ENCODE data around the gene SMG5.
"Not testable (repeated sequence)": the region's sequence is repeated elsewhere in the genome, so short reads cannot be mapped to it uniquely, and the experiment has no call there.

Gene SMG5, protein sequence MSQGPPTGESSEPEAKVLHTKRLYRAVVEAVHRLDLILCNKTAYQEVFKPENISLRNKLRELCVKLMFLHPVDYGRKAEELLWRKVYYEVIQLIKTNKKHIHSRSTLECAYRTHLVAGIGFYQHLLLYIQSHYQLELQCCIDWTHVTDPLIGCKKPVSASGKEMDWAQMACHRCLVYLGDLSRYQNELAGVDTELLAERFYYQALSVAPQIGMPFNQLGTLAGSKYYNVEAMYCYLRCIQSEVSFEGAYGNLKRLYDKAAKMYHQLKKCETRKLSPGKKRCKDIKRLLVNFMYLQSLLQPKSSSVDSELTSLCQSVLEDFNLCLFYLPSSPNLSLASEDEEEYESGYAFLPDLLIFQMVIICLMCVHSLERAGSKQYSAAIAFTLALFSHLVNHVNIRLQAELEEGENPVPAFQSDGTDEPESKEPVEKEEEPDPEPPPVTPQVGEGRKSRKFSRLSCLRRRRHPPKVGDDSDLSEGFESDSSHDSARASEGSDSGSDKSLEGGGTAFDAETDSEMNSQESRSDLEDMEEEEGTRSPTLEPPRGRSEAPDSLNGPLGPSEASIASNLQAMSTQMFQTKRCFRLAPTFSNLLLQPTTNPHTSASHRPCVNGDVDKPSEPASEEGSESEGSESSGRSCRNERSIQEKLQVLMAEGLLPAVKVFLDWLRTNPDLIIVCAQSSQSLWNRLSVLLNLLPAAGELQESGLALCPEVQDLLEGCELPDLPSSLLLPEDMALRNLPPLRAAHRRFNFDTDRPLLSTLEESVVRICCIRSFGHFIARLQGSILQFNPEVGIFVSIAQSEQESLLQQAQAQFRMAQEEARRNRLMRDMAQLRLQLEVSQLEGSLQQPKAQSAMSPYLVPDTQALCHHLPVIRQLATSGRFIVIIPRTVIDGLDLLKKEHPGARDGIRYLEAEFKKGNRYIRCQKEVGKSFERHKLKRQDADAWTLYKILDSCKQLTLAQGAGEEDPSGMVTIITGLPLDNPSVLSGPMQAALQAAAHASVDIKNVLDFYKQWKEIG

DNA sequence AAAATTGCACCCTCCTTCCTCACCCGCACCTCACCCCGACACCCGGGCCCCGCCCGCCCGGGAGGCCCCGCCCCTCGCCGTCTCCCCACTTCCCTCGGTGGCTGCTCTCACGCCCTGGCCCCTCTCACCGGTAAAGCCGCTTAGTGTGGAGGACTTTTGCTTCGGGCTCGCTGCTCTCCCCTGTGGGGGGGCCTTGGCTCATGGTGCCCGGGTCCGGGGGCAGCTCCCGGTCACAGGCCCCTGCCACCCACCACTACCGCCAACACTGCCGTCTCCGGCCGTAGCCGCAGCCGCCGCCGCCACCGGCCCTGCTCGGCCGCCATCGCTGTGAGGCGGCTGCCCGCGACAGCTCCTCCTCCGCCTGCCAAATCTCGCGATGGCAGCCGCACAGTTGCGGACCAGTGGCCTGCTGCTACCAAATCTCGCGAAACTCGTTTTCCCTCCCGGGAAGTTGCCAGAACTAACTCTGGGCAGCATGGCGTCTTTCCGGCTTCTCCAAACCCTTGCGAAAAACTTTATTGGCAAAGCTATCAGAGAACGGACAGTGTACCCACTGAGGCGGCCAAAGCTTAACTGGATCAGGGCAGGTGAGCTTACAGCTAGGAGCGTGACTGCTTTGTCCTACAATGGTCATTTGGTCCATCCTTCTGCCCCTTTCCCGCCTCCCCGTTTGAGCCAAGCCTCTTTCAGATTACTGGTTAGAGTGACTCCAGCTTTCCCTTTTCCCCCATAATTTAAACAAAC is at the start of gene SMG5:
TSS of gene SMG5 (minus strand) at position 347 of the 744 bp plus-strand sequence. CDS start at position 202, 145 bp downstream.
- peak; percentile 99 for DNase-seq (ENCODE audit: low read depth, low spot score)
- H3K4me3 ChIP-seq (ENCODE audit: low read depth, low read length) = peak within 1 kb of the TSS; percentile 90
- in situ Hi-C loops (cut with HindIII; ENCODE audit: low sequenced_read_pairs) = no loop called here
- TF ChIP-seq, protein P1, sequence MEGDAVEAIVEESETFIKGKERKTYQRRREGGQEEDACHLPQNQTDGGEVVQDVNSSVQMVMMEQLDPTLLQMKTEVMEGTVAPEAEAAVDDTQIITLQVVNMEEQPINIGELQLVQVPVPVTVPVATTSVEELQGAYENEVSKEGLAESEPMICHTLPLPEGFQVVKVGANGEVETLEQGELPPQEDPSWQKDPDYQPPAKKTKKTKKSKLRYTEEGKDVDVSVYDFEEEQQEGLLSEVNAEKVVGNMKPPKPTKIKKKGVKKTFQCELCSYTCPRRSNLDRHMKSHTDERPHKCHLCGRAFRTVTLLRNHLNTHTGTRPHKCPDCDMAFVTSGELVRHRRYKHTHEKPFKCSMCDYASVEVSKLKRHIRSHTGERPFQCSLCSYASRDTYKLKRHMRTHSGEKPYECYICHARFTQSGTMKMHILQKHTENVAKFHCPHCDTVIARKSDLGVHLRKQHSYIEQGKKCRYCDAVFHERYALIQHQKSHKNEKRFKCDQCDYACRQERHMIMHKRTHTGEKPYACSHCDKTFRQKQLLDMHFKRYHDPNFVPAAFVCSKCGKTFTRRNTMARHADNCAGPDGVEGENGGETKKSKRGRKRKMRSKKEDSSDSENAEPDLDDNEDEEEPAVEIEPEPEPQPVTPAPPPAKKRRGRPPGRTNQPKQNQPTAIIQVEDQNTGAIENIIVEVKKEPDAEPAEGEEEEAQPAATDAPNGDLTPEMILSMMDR (IDR thresholded peaks at IDR 0.05; ENCODE audit: low read depth, low read length) = no peak

DNA sequence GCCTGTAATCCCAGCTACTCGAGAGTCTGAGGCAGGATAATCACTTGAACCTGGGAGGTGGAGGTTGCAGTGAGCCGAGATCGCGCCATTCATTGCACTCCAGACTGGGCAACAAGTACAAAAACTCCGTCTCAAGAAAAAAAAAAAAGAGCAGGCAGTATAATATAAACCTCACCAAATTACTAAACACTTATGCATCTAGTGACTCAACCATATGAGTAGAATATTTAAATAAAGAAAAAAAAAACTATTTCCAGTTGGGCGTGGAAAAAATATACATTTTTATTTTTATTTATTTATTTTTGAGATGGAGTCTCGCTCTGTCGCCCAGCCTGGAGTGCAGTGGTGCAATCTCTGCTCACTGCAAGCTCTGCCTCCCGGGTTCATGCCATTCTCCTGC is 40.6 kb upstream of the SMG5 start:
- DNase-seq (ENCODE audit: low read depth, low spot score); H3K4me3 ChIP-seq (ENCODE audit: low read depth, low read length); in situ Hi-C loops (cut with HindIII; ENCODE audit: low sequenced_read_pairs): not testable (repeated sequence)

DNA sequence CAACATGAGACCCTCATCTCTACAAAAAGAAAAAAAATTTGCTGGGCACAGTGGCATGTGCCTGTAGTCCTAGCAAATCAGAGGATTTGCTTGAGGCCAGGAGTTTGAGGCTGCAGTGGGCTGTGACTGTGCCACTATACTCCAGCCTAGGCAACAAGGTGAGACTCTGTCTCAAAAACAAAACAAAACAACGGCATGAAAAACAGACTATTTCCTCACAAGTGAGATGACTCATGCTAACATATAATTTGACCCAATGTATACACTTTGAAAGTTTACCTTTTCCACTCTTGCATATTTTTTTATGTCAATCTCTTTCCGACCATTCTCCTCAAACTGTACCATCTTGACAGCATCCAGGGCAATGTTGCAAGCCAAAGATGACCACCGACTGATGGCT is 37.9 kb upstream of the SMG5 start:
- TF ChIP-seq, protein P1 (IDR thresholded peaks at IDR 0.05; ENCODE audit: low read depth, low read length) = no peak
- H3K4me3 ChIP-seq (ENCODE audit: low read depth, low read length) = no peak overlapping the region
- in situ Hi-C loops (cut with HindIII; ENCODE audit: low sequenced_read_pairs) = no loop called here
- DNase-seq (ENCODE audit: low read depth, low spot score) = no peak

DNA sequence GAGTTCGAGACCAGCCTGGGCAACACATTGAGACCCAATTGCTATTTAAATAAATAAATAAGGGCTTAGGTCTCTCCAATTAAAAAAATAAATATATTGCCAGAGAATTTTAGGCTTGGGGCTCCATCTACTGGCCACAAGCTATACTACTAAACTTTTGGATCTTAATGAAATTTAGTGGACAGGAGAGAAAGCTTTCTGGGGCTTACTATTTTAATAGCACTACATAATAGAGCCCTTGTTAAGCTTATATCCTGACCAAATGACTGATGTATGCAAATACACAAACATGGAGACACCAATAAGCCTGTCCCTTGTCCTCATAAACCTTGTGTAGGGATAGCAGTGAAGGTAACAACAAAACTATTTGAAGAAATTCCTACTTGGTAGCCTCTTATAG is 37.0 kb upstream of the SMG5 start:
- no peak overlapping the region for H3K4me3 ChIP-seq (ENCODE audit: low read depth, low read length)
- in situ Hi-C loops (cut with HindIII; ENCODE audit: low sequenced_read_pairs) = no loop called here
- DNase-seq (ENCODE audit: low read depth, low spot score) = peak; percentile 36
- TF ChIP-seq, protein P1 (IDR thresholded peaks at IDR 0.05; ENCODE audit: low read depth, low read length) = peak; percentile 60

DNA sequence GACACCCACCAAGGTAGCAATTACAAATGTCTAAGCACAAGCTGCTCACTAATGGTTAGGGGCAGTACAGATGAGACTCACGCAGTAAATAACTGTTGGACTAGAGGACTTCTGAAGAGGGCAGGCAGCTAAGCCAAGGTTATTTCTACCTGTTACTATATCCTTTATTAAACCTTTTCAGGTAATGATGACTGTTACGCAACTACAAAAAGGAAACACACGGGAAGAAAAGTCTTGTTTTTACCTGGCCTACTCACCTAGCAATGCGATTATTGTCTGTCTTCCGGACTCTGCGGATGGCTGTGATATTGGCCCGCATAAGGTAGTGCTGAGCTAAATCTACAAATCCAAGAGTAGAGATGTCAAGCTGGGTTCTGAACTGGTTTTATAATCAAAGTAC is 34.3 kb upstream of the SMG5 start:
- H3K4me3 ChIP-seq (ENCODE audit: low read depth, low read length) = no peak overlapping the region
- DNase-seq (ENCODE audit: low read depth, low spot score) = no peak
- in situ Hi-C loops (cut with HindIII; ENCODE audit: low sequenced_read_pairs) = no loop called here
- TF ChIP-seq, protein P1 (IDR thresholded peaks at IDR 0.05; ENCODE audit: low read depth, low read length) = no peak

DNA sequence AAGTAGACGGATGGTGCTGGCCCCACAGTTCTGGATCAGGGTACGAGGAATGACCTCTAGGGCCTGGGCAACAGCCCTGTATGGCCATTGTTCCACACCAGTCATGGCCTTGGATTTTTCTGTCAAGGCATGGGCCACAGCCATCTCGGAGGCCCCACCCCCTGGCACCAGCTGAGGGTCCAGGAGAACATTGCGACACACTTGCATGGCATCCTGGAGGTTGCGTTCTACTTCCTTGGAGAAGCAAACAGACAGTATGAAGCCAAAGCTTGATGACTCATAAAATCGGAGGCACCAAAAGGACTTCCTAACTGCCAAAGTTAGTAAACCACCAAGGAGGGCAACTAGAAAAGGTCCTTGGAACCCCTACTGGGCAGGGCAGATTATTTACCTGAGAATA is 28.3 kb upstream of the SMG5 start:
- in situ Hi-C loops (cut with HindIII; ENCODE audit: low sequenced_read_pairs) = no loop called here
- DNase-seq (ENCODE audit: low read depth, low spot score) = peak; percentile 36
- H3K4me3 ChIP-seq (ENCODE audit: low read depth, low read length) = no peak overlapping the region
- TF ChIP-seq, protein P1 (IDR thresholded peaks at IDR 0.05; ENCODE audit: low read depth, low read length) = no peak
